PC-3 (cell line): Measurements from ENCODE around the gene KIAA1614. TPM values are rescaled to one million over a fixed set of nuclear protein-coding genes. Genes with fewer than 3 reads are reported as not detected.

ENCODE experiments used
- ATAC-seq: fragments of 200-7000 bp; cut with Tn5 transposase; 2 replicates; pipeline ENCODE4 v1.9.1; 2020; ENCODE audit warnings: mild to moderate bottlenecking, moderate library complexity
- BruUV-seq: library from RNA; stranded (reverse); fragments of 400-500 nt; replicated peaks from 2 replicates; lab custom pipeline; 2021; lab: Mats Ljungman, UMichigan
- CTCF ChIA-PET: fragments of 300-600 bp; sonication (Branson Sonifier 250); formaldehyde crosslinking; loops from one replicate; lab custom pipeline; 2022; ENCODE audit warnings: antibody characterized with exemption; lab: Charles Lee
- POLR2A ChIA-PET: fragments of 300-600 bp; sonication (Branson Sonifier 250); formaldehyde crosslinking; loops from one replicate; lab custom pipeline; 2022; ENCODE audit warnings: antibody characterized with exemption; ENCODE audit not compliant: unreplicated experiment; lab: Charles Lee
- DNase-seq: peaks from one replicate; pipeline ENCODE4 v3.0.0-alpha.2; 2015
- H2AFZ ChIP-seq: fragments of 300-600 bp; sonication (generic); 2 replicates; pipeline ENCODE4 v1.6.0; 2016; ENCODE audit warnings: antibody characterized with exemption, low read length
- H3F3A ChIP-seq: fragments of 300-600 bp; sonication (generic); one replicate; pipeline ENCODE4 v1.6.0; 2017; ENCODE audit warnings: antibody characterized with exemption, low read length, control low read depth, mild to moderate bottlenecking; ENCODE audit not compliant: unreplicated experiment
- H3K27ac ChIP-seq: fragments of 300-600 bp; sonication (generic); 2 replicates; pipeline ENCODE4 v1.5.1; 2016; ENCODE audit warnings: mild to moderate bottlenecking, low read length
- H3K27me3 ChIP-seq: fragments of 300-600 bp; sonication (generic); 2 replicates; pipeline ENCODE4 v1.6.1; 2016; ENCODE audit warnings: low read length, mixed read lengths
- H3K36me3 ChIP-seq: fragments of 300-600 bp; sonication (generic); 2 replicates; pipeline ENCODE4 v1.6.1; 2016; ENCODE audit warnings: low read depth, mixed run types, low read length, mixed read lengths
- H3K4me1 ChIP-seq: fragments of 300-600 bp; sonication (generic); 2 replicates; pipeline ENCODE4 v1.5.1; 2016; ENCODE audit warnings: low read length; ENCODE audit not compliant: insufficient read depth
- H3K4me2 ChIP-seq: fragments of 300-600 bp; sonication (generic); 2 replicates; pipeline ENCODE4 v1.6.0; 2016; ENCODE audit warnings: low read length
- H3K4me3 ChIP-seq: fragments of 300-600 bp; sonication (generic); 2 replicates; pipeline ENCODE4 v1.5.1; 2016; ENCODE audit warnings: mild to moderate bottlenecking, low read length, mixed read lengths
- H3K79me2 ChIP-seq: fragments of 300-600 bp; sonication (generic); 2 replicates; pipeline ENCODE4 v1.6.1; 2017; ENCODE audit warnings: low read length, mixed read lengths
- H3K9ac ChIP-seq: fragments of 300-600 bp; sonication (generic); 2 replicates; pipeline ENCODE4 v1.6.0; 2016; ENCODE audit warnings: mild to moderate bottlenecking, low read length
- H3K9me2 ChIP-seq: fragments of 300-600 bp; sonication (generic); replicated peaks from 2 replicates; pipeline ENCODE4 v1.6.1; 2016; ENCODE audit warnings: mixed run types, low read length, mixed read lengths
- H3K9me3 ChIP-seq: fragments of 300-600 bp; sonication (generic); 2 replicates; pipeline ENCODE4 v1.6.1; 2016; ENCODE audit warnings: low read length, mixed read lengths
- H4K20me1 ChIP-seq: fragments of 300-600 bp; sonication (generic); 2 replicates; pipeline ENCODE4 v1.6.1; 2016; ENCODE audit warnings: low read length, mixed read lengths
- CTCF ChIP-seq: fragments of 300-600 bp; sonication (generic); conservative IDR thresholded peaks from 2 replicates; pipeline ENCODE4 v1.5.1; 2017; ENCODE audit warnings: antibody characterized with exemption, low read depth, mild to moderate bottlenecking, low read length
- EZH2 ChIP-seq: fragments of 300-600 bp; sonication (generic); IDR thresholded peaks from one replicate; pipeline ENCODE4 v1.6.1; 2017; ENCODE audit warnings: antibody characterized with exemption, mild to moderate bottlenecking, low read length; ENCODE audit not compliant: unreplicated experiment
- EZH2phosphoT487 ChIP-seq: fragments of 300-600 bp; sonication (generic); IDR thresholded peaks from 2 replicates; pipeline ENCODE4 v1.6.1; 2018; ENCODE audit warnings: mild to moderate bottlenecking, antibody characterized with exemption, low read length, borderline replicate concordance
- intact Hi-C: fragments of 100-400 bp; cut with micrococcal nuclease; formaldehyde crosslinking; loops from 2 replicates; pipeline ENCODE4 v1.9.0; 2023
- total RNA-seq: library from RNA; depleted of rRNA; stranded (reverse); fragments of >200 nt; gene quantifications from 2 replicates; pipeline ENCODE4 v1.2.3, GENCODE V29; 2014

The KIAA1614 gene
- total RNA-seq, 1 experiment from 2014 or later, result not detected

GRCh38 chr1:180892272-180892671 lies 20.4 kb upstream of the KIAA1614 start:
- Histone ChIP-seq H2AFZ (no peak overlapping the region), H3K9ac (no peak overlapping the region), H3K9me2 (no peaks in the 10 kb centered on the region), H4K20me1 (no peaks in the 10 kb centered on the region), H3K4me3 (no peak overlapping the region), H3K4me2 (no peak overlapping the region), H3K27me3 (no peaks in the 10 kb centered on the region), H3F3A (no peaks in the 10 kb centered on the region), H3K79me2 (no peaks in the 10 kb centered on the region), H3K4me1 (no peaks in the 10 kb centered on the region), H3K27ac (no peak overlapping the region), H3K36me3 (no peaks in the 10 kb centered on the region), H3K9me3 (no peaks in the 10 kb centered on the region)
- ATAC-seq (no peak), DNase-seq (no peak)
- TF ChIP-seq EZH2 (no peak), EZH2phosphoT487 (no peak), CTCF (no peak)
- intact Hi-C loops, result no loop called here
- no TSS peak for BruUV-seq
- CTCF ChIA-PET, result no interaction called here
- POLR2A ChIA-PET, result no interaction called here

GRCh38 chr1:180892675-180893074 lies 20.0 kb upstream of the KIAA1614 start:
- H3K9me2 ChIP-seq, result no peaks in the 10 kb centered on the region
- no peak for TF ChIP-seq EZH2
- no peak for TF ChIP-seq CTCF
- no peak for TF ChIP-seq EZH2phosphoT487
- H3K36me3 ChIP-seq, result no peaks in the 10 kb centered on the region
- no peak for ATAC-seq
- DNase-seq, result no peak
- CTCF ChIA-PET, result no interaction called here
- no peaks in the 10 kb centered on the region for H3K9me3 ChIP-seq
- H3K79me2 ChIP-seq, result no peaks in the 10 kb centered on the region
- no peaks in the 10 kb centered on the region for H3K4me1 ChIP-seq
- no peak overlapping the region for H3K4me2 ChIP-seq
- POLR2A ChIA-PET, result no interaction called here
- no TSS peak for BruUV-seq
- H2AFZ ChIP-seq, result no peak overlapping the region
- H3F3A ChIP-seq, result no peaks in the 10 kb centered on the region
- no peak overlapping the region for H3K27ac ChIP-seq
- no peak overlapping the region for H3K9ac ChIP-seq
- intact Hi-C loops, result no loop called here
- H4K20me1 ChIP-seq, result no peaks in the 10 kb centered on the region
- H3K27me3 ChIP-seq, result no peaks in the 10 kb centered on the region
- no peak overlapping the region for H3K4me3 ChIP-seq

- H3K27ac ChIP-seq, result no peak overlapping the region
- DNase-seq (no peak), ATAC-seq (no peak)
- H3K9ac ChIP-seq, result no peak overlapping the region
- H2AFZ ChIP-seq, result no peak overlapping the region
- BruUV-seq, result no TSS peak
- H3K4me1 ChIP-seq, result no peaks in the 10 kb centered on the region
- no peaks in the 10 kb centered on the region for H3K79me2 ChIP-seq
- no peak overlapping the region for H3K4me3 ChIP-seq
- H3K27me3 ChIP-seq, result no peaks in the 10 kb centered on the region
- ChIA-PET CTCF (no interaction called here), POLR2A (no interaction called here)
- H4K20me1 ChIP-seq, result no peaks in the 10 kb centered on the region
- intact Hi-C loops, result no loop called here
- TF ChIP-seq EZH2phosphoT487 (no peak), EZH2 (no peak), CTCF (no peak)
- H3F3A ChIP-seq, result no peaks in the 10 kb centered on the region
- H3K4me2 ChIP-seq, result no peak overlapping the region
- no peaks in the 10 kb centered on the region for H3K9me2 ChIP-seq
- H3K36me3 ChIP-seq, result no peaks in the 10 kb centered on the region
- no peaks in the 10 kb centered on the region for H3K9me3 ChIP-seq
These were observed 19.1 kb upstream of the KIAA1614 start for GRCh38 chr1:180893614-180894013.
